Suprapubic skin (tissue), 3 donors: ENCODE measurements around the gene MAPRE3.

ENCODE experiments used
- POLR2A ChIP-seq, 2 donors: fragments of 450-650 bp; IDR thresholded peaks; one replicate each; pipeline ENCODE4 v1.6.1; 2017; ENCODE audit warnings: antibody characterized with exemption in 2 of 2, mild to moderate bottlenecking in 2 of 2, moderate library complexity in 2 of 2
- TF ChIP-seq, protein P1 (sequence below), 2 donors: fragments of 200-600 bp in 1 of 2; fragments of 450-650 bp in 1 of 2; sonication (generic) in 1 of 2; IDR thresholded peaks; one replicate each; pipeline ENCODE4 v1.5.1; 2016 to 2019; ENCODE audit warnings: antibody characterized with exemption in 2 of 2, mild to moderate bottlenecking in 1 of 2, moderate library complexity in 1 of 2

DNA sequence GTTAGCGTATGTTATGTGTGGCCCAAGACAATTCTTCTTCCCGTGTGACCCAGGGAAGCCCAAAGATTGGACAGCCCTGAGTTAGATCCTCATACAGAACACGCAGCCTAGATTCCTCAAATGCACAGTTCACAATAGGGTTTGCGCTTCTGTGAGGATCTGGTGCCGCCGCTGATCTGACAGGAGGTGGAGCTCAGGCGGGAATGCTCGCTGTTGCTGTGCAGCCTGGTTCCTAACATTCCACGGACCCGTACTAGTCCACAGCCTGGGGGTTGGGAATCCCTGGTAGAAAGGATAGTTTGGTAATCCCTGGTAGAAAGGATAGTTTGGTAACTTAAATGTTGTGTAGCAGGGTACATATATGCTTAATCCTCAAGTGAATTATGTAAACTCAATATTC, 27.0 kb downstream of the MAPRE3 start:
- TF ChIP-seq, protein P1, sequence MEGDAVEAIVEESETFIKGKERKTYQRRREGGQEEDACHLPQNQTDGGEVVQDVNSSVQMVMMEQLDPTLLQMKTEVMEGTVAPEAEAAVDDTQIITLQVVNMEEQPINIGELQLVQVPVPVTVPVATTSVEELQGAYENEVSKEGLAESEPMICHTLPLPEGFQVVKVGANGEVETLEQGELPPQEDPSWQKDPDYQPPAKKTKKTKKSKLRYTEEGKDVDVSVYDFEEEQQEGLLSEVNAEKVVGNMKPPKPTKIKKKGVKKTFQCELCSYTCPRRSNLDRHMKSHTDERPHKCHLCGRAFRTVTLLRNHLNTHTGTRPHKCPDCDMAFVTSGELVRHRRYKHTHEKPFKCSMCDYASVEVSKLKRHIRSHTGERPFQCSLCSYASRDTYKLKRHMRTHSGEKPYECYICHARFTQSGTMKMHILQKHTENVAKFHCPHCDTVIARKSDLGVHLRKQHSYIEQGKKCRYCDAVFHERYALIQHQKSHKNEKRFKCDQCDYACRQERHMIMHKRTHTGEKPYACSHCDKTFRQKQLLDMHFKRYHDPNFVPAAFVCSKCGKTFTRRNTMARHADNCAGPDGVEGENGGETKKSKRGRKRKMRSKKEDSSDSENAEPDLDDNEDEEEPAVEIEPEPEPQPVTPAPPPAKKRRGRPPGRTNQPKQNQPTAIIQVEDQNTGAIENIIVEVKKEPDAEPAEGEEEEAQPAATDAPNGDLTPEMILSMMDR (IDR thresholded peaks at IDR 0.05): no peak
- TF ChIP-seq POLR2A (IDR thresholded peaks at IDR 0.05): no peak
